CD4-positive, alpha-beta T cell treated with Interleukin-12 subunit alpha and Interleukin-12 subunit beta, for 1 hour (primary cell): ENCODE results near the gene KIAA1217.

Experiments used
- DNase-seq: peaks from one replicate; pipeline ENCODE4 v3.0.0-alpha.2; 2020

KIAA1217 gene

DNA sequence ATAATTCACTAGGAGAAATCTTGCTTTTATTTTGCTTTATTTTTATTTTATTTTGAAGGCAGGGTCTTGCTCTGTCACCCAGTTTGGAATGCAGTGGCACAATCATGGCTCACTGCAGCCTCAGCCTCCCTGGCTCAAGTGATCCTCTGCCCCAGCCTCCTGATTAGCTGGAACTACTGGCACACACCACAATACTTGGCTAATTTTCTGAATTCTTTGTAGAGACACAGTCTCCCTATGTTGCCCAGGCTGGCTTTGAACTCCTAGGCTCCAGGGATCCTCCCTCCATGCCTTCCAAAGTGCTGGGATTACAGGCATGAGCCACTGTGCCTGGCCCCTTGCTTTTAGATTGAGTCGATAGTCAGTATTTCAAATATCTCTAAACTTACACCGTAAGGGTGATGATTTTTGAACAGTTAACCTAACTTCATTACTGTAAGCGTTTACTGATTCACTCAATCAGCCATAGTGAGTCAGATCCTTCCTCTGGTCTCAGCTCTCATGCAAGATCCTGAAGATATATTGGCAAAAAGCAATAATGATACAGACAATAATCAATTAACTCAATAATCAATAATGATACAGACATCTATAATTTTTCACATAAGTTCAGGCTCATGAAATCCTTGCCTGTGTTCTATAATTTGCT, 239.5 kb downstream of the KIAA1217 start:
- no peak for DNase-seq

DNA sequence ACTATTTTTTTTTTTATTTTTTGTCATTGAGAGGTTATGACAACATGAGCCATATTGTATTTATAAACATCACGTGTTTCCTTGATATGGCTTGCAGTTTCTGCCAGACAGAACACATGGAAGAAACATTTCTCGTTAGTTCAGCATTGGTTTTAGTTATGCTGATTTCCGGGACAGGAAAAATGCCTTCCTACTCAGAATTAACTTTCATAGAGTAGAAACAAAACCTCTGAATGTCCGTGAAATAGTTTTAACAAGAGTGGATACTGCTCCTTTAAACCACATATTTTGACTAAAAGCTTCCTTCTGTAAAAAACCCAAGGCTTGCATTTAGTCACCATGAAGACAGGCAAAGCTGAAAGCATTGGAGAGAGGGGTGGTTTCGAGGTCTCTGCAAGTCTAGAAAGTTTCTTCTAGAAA, 240.4 kb downstream of the KIAA1217 start:
- no peak for DNase-seq

DNA sequence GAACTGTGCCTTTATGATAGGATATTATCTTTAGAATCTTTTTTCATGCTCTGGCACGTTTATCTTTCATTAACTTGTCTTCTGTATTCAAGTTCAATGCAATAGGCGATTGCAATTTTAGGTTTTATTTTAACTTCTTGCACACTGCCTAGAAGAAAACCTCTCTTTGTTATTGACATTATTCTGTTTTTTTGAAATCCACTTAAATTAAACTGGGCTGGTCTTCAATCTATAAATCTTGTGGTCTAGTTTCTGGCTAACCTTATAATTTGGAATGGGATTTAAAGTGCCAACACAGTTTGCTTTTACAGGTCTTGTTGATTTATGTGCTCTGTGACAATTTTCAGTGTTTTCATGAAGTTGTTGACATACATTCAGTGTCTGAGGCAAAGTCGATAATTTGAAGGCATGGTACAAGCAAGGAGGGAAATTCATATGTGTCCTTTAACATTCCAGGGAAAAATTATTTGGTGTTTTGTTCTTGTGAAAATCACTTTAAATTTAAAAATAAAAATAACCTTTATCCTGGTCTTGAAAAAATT, 240.9 kb downstream of the KIAA1217 start:
- no peak for DNase-seq

DNA sequence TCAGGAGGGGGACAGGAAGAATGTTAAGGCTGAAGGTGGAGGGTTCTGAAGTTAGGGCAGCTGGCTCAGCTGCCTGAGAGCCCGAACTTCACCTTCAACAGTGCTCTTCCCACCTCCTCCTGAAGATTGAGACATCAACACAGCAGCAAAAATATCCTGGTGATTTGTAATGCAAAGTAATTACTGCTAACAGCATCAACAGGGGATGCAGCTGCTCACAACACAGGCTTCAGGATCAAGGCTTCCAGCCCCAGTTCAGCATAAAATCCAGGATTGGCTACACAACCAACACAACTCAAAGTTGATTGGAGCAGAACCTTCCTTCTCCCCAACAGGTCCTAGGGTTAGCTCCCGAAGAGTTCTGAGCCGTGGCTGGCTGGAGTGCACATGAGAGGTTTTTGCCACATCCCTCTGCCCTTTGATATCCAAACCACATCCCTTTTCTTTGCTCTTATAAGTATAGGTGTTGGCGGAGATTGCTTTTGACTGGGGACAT, 242.4 kb downstream of the KIAA1217 start:
- DNase-seq: peak; percentile 2

DNA sequence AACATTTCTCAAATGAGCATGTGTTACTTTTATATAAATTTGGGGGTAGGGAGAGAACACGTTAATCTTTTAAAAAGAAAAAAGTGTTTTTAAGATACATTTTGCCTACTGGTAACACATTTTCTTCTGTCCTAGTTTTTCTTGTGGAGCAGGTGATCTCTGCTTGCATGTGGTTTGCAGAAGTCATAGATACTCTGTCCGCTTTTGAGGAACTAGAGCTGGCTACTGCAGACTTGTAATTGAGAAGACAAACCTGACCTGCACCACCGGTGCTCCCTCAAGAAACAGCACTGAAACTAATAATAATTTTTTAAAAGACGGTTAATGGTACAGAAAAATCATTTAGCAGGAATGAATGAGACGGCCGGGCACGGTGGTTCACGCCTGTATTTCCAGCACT, 243.1 kb downstream of the KIAA1217 start:
- DNase-seq: no peak

DNA sequence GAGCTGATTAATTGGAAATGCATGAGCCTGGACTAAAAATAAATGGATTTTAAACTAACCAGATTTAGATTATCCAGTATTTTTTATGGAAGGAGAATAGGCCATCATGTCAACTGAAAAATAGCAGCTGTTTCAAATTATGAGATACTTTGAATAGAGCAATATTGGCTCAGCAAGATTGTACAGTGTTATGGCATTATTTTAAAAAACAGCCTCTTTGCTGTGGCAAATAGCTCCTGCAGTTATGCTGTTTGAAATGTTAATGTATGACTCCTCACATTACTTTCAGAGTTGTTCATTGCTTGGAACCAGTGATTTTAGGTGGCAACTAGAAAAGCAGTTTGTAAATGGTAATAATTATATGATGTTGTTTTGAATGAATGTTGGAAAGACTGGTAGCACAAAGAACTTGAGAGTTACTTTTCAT, 244.5 kb downstream of the KIAA1217 start:
- DNase-seq: no peak

DNA sequence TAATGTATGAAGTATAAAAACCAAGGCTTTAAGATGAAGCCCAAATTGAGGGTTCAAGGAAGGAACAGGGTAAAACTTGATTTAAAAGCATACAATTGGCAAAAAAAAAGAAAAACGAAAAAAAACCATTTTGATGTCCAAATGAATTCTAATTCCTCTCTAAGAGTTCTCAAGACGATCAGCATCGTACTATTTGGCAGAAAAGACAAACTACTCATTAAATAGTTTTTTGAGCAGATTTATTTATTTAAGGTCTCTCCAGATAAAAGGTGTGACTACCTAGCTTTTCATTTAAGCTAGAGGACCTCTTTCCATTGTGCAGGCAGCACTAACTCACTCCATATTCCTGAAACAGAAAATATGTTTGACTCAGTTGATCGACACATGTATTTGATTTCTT, 245.0 kb downstream of the KIAA1217 start:
- no peak for DNase-seq

DNA sequence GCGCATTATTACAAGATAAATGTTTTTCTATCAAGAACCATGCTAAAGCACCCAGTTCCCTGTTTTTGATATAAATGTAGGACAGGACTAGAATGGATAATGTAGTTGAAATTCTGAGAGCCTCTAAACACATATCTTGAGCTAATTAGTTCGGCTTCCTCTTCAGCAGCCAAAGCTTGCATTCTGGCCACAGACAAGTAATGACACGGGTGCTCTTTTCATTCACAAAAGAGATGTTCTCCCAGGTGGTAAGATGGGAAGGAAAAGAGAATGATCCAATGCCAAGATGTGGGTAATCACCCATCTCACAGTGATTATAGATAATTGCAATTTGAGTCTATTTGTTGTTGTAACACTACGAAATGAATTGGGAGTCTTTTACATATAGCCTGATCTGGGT, 246.5 kb downstream of the KIAA1217 start:
- DNase-seq: no peak

DNA sequence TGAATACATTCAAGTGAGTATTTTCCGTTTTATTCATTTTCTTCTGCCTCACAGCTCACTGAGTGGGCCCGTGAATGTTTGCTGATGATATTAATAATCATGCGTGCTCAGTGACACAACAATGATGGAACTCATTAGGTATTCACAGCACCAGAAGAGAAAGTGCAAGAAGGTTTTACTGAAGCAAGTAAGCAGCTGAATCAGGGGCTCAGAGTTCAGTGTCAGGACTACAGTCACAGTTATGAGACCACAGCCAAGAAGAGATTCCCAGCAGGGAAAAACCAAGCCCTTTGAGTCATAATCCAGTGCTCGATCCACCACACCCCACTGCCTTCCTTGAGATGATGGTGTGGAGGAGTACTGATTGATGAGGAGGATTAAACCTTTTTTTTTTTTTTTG, 247.4 kb downstream of the KIAA1217 start:
- no peak for DNase-seq

DNA sequence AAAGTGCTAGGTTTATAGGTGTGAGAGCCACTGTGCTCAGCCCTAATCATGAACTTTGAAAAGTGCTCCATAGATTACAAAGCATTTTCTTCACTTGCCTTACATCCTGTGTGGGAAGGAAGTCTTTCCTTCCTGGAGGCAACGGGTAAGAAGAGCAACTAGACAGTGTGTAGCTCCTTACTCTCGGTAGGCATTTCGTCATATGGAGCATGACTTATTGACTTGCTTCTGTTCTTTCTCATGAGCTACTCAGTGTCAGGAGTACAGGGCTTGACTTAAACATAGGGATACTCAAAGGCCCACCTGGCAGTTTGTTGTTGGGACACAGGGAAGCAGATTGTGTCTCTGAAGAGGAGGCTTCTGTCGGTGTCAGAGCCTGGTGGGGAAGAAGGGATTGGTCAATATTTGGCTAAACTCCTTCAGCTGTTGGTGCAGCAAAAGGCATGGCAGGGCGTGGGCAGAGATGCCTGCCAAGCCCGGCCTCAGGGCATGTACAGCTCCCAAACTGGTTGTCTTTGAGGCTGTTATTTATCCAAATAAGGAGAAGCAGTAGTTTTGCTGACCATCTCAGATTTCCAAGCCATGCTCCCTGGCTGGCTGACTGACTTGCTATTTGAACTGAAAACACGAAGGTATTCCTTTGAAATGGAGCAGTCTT, 248.9 kb downstream of the KIAA1217 start:
- DNase-seq: no peak

DNA sequence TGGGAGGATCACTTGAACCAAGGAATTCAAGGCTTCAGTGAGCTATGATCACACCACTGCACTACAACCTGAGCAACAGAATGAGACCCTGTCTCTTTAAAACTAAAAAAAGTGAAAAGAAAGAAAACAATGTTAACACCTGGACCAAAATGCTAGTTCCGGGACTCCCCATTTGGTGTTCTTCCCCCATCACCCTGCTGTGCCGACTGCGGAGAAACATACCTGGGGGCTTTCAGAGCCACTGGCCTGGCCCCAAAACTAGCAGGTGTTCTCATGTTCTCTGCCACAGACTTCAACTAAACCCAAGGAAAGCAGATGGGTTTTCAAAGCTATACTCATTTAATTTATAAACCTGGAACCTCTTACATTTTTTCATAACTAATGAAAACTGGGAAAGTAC, 250.9 kb downstream of the KIAA1217 start:
- no peak for DNase-seq

DNA sequence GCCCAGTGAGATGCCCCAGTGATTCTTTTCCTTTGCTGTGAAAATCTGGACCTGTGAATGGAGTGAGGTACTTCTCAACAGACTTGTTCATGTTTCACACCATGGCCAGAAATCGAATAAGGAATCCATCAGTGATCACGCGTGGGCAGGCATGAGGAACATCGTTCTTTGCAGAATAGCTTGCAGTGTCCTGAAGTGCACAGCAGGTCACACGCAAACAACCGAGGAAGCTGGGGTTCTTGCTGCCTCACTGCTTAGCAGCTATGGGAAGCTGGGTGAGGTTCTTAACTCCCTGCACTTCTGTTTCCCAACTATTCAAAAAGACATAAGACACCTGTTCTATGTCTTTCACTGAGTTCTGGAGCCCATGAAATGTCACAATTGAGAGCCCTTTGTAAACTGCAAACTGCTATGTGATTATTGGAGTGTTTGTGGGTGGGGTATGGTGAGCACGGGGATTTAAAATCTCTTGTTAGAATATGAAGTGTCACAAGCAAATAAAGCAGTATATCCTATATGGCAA, 253.4 kb downstream of the KIAA1217 start:
- no peak for DNase-seq

DNA sequence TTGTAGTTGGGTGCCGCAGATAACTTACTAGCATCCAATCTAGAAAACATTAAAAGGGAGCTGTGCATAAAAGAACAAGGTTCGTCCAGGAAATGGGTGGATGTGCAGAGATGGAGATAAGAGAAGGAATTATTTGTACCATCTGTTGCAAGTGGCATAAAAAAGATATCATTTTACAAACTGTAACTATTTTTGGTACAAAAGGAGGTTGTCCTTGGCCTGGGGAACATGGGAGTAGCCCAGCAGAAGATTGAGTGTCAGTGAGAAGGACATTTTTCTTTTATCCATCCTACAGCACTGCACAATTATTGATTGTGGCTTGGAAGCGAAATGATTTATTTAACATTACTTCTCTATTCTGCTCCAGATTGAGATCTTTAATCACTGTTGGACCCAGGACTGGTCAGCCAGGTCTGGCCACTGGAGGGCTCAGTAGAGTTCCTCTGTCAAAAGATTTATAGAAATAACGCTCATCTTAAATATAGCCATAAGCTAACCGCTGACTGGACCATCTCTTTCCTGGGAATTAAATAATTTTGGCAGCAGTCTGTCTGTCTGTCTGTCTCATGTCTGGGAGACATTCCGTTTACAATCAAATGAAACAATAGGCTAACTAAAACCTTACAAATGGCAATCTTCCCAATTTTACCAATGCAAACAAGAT, 254.1 kb downstream of the KIAA1217 start:
- DNase-seq: no peak

DNA sequence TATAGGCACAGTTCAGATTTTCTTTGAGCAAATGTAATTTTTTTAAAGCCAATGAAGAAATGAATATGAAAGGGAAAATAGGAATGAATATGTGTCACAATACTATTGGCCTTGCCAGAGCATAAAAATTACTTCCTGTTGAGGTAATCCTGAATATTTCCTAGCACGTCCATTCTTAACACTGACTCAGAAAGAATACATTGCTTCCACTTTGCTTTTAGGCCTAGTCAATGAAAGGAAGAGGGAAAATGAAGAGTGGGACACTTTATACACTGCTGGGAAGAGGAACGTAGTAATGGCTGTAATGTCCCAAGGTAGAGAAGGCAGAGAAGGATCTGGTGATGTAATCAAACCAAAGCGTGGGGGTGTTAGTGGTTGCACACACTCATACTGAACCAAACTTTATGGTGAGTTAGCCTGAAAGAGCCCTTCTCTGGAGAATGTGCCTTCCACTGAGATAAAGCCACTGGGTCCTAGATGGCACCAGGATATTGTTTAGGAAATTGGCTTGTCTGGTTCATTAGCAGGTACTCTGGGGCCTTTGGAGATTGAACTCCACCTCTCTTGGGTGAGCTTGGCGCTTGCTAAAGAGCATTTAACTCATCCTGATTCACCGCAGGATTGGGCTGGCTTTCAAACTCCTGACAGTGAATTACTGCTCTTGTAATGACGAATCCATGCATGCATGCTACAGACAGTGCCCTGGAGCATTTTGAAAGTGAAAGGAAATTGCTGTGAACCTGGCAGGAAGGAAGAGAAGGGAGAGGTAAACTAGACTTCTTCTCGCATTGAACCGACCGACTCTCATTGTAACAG, 254.9 kb downstream of the KIAA1217 start:
- DNase-seq: peak; percentile 21

DNA sequence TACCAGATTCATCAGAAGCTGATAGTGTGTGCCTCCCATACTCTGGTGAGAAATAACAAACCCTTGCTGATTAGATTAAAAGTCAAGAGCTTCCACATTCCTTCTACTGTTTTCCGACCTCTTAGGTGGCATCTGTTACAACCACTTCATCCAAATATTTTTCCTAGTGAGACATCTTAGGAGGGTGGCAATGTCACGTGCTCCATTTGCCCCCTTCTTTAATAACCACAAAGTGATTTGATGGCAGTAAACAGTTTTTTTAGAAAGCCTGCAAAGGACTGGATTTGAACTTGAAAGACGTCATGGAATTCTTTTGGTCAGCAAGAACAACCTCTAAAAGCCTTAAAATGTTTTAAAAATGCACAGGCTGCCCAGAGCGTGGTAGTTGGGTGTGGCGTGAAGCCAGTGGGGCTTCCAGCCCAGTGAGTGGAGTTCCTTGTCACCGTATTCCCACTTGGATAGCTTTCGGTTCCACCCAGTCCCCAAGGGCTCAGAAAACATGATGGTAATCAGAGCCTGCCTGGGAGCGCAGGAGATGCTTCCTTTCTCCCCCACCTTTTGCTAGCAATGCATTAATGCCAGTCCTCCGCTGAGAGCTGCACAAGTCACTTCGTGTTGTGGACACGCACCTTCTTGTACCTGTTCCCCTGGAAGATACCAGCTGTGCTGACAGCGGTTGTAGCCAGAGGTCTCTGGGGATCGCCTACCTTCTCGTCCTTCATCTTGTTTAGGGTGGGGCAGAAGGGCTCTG, 256.4 kb downstream of the KIAA1217 start:
- DNase-seq: no peak

DNA sequence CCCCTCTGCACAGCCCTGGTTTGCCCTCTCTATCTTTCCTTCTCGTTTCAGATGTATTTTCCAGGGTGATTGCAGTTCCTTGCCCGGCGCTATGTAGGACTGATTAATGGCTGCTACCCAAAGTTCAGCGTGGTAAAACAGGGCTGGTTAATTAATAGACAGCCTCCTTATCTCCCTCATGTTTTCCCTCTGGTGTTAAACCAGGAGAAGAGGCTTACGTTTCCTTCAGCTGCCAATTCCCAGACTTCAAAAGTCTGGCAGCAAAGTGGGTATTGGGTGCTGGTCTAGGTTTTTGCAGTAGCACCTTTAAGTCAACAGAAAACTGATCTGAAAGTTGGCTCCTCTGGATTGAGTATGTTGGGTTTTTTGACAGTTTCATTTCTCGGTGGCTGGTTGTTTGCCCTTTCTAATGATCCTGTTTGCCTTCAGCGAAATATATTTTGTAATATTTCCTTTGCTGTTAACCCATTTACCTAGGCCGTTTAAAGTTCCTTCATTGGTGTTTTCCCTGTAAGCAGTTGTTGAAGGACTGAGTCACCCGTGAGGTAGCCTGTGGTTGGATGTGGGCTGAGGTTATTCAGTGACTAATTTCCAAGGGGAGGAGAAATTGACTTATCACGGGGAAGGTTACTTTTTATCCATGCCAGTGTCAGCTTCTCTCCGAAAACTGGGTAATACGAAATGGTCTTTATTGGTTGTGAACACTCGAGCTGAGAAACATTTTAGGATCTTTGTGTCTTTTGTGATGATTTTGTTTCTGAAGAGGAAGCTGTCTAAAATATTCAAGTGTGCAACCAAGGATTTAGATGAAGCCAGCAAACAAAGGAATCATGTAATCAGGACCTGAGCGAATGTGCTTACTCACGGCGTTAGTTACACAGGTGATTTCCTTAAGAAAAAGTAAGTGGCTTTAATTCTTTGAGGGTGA, 257.2 kb downstream of the KIAA1217 start:
- peak; percentile 20 for DNase-seq

DNA sequence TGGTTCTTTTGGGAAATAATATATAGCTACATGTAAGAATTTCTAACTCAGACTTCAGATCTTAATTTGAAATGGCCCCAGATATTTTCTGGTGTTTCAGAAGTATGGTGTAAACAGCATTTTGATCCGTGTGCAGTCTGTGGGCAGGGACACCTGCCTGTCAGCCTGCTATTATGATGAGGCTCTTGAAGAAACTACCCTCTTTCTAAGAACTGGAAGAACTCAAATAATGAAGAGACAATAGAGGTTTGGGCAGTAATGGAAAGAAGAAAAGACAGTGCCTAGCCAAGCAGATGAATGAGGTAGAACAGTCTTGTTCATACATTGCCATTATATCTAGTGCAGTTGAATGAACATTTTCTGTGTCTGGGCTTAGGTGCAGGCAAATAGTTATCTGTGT, 258.2 kb downstream of the KIAA1217 start:
- no peak for DNase-seq

DNA sequence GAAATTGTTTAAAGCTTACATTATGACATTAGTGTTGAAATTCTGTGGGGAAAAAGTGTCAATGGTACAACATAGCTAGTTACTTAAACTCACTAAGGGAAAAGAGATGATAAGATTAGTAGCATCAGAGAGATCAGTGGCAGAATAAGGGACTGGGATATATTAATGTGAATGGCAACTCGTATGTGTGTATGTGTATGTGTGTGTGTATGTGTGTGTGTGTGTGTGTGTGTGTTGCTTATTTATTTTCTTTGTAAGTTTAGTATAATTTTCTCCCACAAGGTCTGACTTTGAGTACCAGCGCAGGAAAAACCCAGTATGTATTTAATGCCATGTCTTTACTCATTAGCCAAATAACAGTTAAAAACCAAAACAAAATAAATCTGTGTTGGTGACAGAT, 258.7 kb downstream of the KIAA1217 start:
- no peak for DNase-seq

DNA sequence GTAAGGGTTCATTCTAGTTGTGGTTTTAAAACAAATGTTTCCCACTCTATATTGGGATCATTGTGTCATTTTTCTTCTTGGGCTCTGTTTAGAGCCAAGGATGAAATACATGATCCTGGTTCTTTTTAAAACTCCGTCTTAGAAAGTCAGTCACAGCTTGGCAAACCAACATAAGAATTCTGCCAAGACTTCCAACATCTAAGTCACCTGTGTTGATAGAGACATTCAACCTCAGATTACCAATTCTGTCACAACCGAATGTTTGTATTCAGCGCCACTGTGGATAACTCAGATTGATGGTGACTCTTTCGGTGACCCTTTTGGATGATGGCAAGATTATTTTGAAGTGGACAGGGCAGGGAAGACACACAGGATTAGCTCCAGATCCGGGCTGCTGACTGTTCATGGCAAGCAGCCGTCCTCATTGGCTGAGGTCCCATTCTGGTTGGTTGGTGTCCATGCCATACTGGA, 259.4 kb downstream of the KIAA1217 start:
- DNase-seq: no peak

DNA sequence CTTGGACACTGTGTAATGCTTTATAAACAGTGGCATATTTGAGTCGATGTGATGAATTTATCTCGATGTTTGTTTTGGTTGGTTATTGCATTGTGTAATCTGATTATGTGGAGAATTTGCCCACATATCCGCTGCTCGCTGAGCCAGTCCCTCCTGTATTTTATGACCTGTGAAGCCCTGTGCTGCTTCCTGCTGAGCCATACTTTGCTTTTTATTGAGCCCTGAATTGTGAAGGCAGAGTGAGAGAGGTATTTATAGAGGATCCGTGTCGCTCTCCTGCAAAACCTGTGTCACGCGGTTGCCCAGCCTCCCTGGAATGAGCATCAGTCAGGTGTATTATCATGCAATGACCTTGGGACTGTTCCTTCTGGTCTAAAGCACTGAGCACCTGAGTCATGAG, 261.1 kb downstream of the KIAA1217 start:
- no peak for DNase-seq

DNA sequence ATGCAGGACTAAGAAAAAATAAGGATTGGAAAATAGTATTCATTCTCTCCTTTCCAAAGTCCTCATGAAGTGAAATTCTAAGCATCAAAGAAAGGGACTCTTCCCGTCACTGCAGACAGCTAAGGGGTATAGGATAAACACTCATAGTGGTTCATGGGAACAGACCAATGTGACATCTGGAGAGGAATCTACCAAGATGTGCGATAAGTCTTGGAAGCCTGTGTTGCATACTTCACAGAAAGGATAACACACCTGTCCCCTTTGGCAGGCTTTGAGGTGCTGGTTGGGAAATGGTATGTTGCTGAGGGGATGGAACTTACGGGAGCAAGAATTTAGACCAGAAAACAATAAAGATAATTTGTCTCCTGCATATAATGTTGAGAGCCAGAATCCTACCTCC, 266.7 kb downstream of the KIAA1217 start:
- no peak for DNase-seq
